ENCODE data around the gene ERBB4. TPM values are rescaled to one million over a fixed set of nuclear protein-coding genes. Genes with fewer than 3 reads are reported as not detected.
"Not testable (repeated sequence)": the region's sequence is repeated elsewhere in the genome, so short reads cannot be mapped to it uniquely, and the experiment has no call there.

ERBB4 gene
- total RNA-seq, 1 donor from 2014 or later = 2.2 TPM

DNA sequence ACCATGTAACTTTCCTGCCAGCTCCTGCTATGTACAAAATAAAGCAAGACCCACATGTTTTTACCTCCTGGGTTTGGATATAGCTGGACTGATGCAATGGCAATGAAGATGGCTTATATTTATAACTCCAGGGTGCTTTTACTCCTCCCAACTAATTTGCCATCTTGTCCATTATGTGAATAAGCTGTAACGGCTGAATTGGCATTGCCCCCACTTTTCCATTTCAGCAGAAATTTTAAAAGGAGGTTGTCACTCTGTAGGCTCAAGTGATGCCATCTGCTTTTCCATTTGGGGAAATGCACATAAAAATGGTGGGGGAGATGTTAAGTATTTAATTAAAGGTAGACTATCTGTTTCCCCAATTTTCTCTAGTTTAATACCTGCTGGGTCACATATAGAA, 345.5 kb downstream of the ERBB4 start:
- no peak for DNase-seq (ENCODE audit: low read depth)
- H3K4me3 ChIP-seq (ENCODE audit: low read depth, low read length) = no peak overlapping the region
- TF ChIP-seq, protein P1, sequence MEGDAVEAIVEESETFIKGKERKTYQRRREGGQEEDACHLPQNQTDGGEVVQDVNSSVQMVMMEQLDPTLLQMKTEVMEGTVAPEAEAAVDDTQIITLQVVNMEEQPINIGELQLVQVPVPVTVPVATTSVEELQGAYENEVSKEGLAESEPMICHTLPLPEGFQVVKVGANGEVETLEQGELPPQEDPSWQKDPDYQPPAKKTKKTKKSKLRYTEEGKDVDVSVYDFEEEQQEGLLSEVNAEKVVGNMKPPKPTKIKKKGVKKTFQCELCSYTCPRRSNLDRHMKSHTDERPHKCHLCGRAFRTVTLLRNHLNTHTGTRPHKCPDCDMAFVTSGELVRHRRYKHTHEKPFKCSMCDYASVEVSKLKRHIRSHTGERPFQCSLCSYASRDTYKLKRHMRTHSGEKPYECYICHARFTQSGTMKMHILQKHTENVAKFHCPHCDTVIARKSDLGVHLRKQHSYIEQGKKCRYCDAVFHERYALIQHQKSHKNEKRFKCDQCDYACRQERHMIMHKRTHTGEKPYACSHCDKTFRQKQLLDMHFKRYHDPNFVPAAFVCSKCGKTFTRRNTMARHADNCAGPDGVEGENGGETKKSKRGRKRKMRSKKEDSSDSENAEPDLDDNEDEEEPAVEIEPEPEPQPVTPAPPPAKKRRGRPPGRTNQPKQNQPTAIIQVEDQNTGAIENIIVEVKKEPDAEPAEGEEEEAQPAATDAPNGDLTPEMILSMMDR (conservative IDR thresholded peaks at IDR 0.05; ENCODE audit: low read depth, low read length) = no peak

DNA sequence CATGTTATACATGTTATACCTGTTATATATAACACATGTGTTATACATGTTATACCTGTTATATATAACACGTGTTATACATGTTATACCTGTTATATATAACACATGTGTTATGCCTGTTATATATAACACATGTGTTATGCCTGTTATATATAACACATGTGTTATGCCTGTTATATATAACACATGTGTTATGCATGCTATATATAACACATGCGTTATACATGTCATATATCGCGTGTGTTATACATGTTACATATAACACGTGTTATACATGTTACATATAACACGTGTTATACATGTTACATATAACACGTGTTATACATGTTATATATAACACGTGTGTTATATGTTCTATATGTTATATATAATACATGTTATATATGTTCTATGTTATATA, 347.2 kb downstream of the ERBB4 start:
- not testable (repeated sequence) for H3K4me3 ChIP-seq (ENCODE audit: low read depth, low read length); DNase-seq (ENCODE audit: low read depth)

DNA sequence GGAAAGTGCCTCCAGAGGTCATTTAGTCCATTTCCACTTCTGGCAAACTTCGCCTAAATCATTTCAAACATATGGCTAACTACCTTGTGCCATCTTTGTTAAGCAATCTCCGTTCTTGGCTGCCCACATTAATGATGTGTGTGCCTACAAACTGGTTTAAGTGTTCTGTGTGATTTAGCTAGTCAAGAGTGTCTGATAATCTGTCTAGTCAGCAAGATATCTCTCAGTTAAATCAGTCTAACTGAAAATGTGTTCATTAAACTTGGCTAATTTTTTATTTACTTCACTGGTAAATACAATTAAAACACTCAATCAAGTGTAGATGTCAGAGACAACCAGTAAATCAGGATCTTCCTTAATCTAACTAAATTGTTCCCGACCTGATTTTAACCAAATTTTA, 352.4 kb downstream of the ERBB4 start:
- no peak for DNase-seq (ENCODE audit: low read depth)
- H3K4me3 ChIP-seq (ENCODE audit: low read depth, low read length) = no peak overlapping the region
- TF ChIP-seq, protein P1 (conservative IDR thresholded peaks at IDR 0.05; ENCODE audit: low read depth, low read length) = no peak

DNA sequence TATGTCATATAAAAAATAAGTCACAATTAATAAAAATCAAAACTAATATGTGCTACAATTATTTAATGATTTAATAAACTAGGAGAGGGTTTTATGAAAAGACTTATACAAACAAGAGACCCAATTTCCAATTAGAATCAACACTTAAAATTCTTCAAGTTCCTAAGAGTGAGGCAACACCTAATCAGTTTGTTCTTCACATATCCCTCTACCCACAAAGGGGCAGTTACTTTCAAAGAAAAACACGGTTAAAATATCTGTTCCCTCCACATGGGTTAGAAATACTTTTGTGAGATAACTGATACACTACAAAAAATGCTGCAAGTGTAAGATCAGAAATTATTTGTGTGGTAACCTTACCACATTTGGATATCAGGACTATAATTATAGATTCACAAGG, 357.0 kb downstream of the ERBB4 start:
- TF ChIP-seq, protein P1 (conservative IDR thresholded peaks at IDR 0.05; ENCODE audit: low read depth, low read length) = no peak
- H3K4me3 ChIP-seq (ENCODE audit: low read depth, low read length) = no peak overlapping the region
- DNase-seq (ENCODE audit: low read depth) = no peak

DNA sequence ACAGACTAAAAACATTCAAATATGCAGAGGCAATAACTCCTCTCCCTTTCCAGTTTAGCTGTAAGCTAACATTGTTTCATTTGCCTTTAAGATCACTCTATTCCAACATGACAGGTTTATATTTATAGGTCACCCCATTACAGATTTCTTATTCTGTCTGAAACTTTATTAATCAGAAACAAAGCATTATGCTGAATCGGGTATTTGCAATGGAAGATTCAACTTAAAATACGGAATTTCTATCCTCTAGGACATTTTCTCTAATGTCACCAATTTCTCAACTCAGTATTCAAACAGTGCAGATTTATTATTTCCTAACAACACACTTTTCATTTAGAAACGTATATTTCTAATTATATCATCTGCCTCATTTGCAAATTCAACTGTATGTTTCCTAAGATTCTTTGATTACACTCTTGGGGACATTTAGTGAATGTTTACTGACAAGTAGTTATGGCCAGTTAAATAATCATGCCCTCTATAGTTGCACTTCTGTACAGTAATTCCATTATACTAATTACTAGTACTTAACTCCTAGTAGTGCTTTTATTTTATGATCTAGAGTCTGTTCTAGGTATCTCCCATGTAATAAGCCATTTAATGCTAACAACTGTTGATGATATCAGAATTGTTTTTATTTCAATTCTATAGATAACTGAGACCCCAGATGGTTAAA, 358.1 kb downstream of the ERBB4 start:
- TF ChIP-seq, protein P1 (conservative IDR thresholded peaks at IDR 0.05; ENCODE audit: low read depth, low read length) = no peak

DNA sequence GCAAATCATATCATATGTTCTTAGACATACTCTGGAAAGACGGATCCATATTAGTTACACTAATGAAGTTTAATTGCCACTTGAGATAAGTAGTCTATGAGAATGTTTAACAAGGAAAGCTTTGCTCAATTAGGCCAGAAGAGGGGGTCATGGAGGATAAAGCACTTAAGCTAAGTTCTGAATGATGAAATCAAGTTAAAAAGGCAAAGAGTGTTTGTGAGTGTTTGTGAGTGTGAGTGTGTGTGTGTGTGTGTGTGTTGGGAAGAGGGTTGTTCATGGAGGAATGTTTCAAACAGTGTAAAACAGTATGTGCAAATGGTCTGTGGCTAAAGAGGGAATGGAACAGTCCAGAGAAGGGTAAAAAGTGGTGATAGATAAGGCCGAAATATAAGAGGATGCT, 360.9 kb downstream of the ERBB4 start:
- TF ChIP-seq, protein P1 (conservative IDR thresholded peaks at IDR 0.05; ENCODE audit: low read depth, low read length) = peak; percentile 54
- no peak for DNase-seq (ENCODE audit: low read depth)
- H3K4me3 ChIP-seq (ENCODE audit: low read depth, low read length) = no peak overlapping the region

More for the DNA sequence above, 358.1 kb downstream of the ERBB4 start:
- no peak overlapping the region for H3K4me3 ChIP-seq (ENCODE audit: low read depth, low read length)
- no peak for DNase-seq (ENCODE audit: low read depth)

DNA sequence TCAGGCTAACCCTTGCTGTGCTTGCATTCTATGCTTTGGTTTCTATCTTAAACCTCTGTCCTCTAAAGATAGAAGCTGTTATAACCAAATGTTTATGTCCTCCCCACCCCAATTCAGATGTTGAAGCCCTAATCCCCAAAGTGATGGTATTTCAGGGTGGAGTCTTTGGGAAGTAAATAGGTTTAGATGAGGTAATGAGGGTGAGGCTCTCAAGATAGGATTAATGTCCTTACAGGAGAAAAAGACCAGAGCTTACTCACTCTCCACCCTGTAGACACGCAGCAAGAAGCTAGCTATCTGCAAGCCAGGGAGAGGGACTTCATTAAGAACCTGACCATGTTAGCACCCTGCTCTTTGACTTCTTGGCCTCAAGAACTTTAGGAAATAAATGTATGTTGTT, 362.5 kb downstream of the ERBB4 start:
- TF ChIP-seq, protein P1 (conservative IDR thresholded peaks at IDR 0.05; ENCODE audit: low read depth, low read length) = no peak
- no peak overlapping the region for H3K4me3 ChIP-seq (ENCODE audit: low read depth, low read length)
- no peak for DNase-seq (ENCODE audit: low read depth)
